Caco-2 (cell line): Measurements from ENCODE around the gene SOX30. TPM values are rescaled to one million over a fixed set of nuclear protein-coding genes. Genes with fewer than 3 reads are reported as not detected.

Experiments
- BruUV-seq: library from RNA; stranded (reverse); fragments of 400-500 nt; replicated peaks from 2 replicates; lab custom pipeline; 2021; lab: Mats Ljungman, UMichigan
- CTCF ChIA-PET: fragments of 300-600 bp; sonication (Branson Sonifier 250); formaldehyde crosslinking; loops from one replicate; lab custom pipeline; 2022; ENCODE audit warnings: antibody characterized with exemption; lab: Charles Lee
- POLR2A ChIA-PET: fragments of 300-600 bp; sonication (Branson Sonifier 250); formaldehyde crosslinking; loops from one replicate; lab custom pipeline; 2022; ENCODE audit warnings: antibody characterized with exemption; lab: Charles Lee
- DNase-seq, 2 experiments: peaks; one replicate each; pipeline versions ENCODE4 v3.0.0 to v3.0.0-alpha.2; 2020 to 2022
- H3K27me3 ChIP-seq: replicated peaks from 2 replicates; pipeline ENCODE4 v1.6.0; 2011; ENCODE audit warnings: low read length; ENCODE audit not compliant: control insufficient read depth, insufficient read depth
- H3K36me3 ChIP-seq: 2 replicates; pipeline ENCODE4 v1.5.1; 2011; ENCODE audit warnings: low read length; ENCODE audit not compliant: control insufficient read depth, insufficient read depth
- H3K4me1 ChIP-seq: fragments of 250-450 bp; sonication (Bioruptor Pico); 2 replicates; pipeline ENCODE4 v1.5.1; 2020; ENCODE audit warnings: mild to moderate bottlenecking
- H3K4me3 ChIP-seq: 2 replicates; pipeline ENCODE4 v1.5.1; 2011; ENCODE audit warnings: low read depth, mild to moderate bottlenecking, control low read depth, low read length
- H3K9me3 ChIP-seq: fragments of 250-450 bp; sonication (Bioruptor Pico); 2 replicates; pipeline ENCODE4 v1.5.1; 2020; ENCODE audit warnings: mild to moderate bottlenecking, moderate library complexity
- H3K27ac Mint-ChIP-seq: one replicate; pipeline ENCODE4 v1.8.0; 2022; ENCODE audit warnings: mixed read lengths; ENCODE audit not compliant: unreplicated experiment
- H3K27me3 Mint-ChIP-seq: one replicate; pipeline ENCODE4 v1.8.0; 2022; ENCODE audit warnings: mixed read lengths; ENCODE audit not compliant: insufficient read depth, unreplicated experiment
- H3K36me3 Mint-ChIP-seq: one replicate; pipeline ENCODE4 v1.8.0; 2022; ENCODE audit warnings: mild to moderate bottlenecking, mixed read lengths; ENCODE audit not compliant: insufficient read depth, unreplicated experiment
- H3K4me1 Mint-ChIP-seq: one replicate; pipeline ENCODE4 v1.8.0; 2022; ENCODE audit warnings: low read depth, mixed read lengths; ENCODE audit not compliant: unreplicated experiment
- H3K4me3 Mint-ChIP-seq: one replicate; pipeline ENCODE4 v1.8.0; 2022; ENCODE audit warnings: mild to moderate bottlenecking, moderate library complexity, mixed read lengths; ENCODE audit not compliant: unreplicated experiment
- H3K9me3 Mint-ChIP-seq: one replicate; pipeline ENCODE4 v1.8.0; 2022; ENCODE audit warnings: mixed read lengths; ENCODE audit not compliant: unreplicated experiment
- intact Hi-C: fragments of 100-400 bp; cut with micrococcal nuclease; formaldehyde crosslinking; loops from one replicate; pipeline ENCODE4 v1.10.0; 2022; ENCODE audit not compliant: unreplicated experiment
- total RNA-seq: library from RNA; stranded (reverse); gene quantifications from 2 replicates; pipeline ENCODE4 v1.2.3, GENCODE V29; 2022
- TF ChIP-seq, protein P1 (sequence below), 2 experiments: fragments of 200-600 bp in 1 of 2; IDR thresholded peaks; 1 replicate in 1 of 2; 2 replicates in 1 of 2; pipeline versions ENCODE4 v1.5.1 to v1.8.0; 2011 to 2022; ENCODE audit warnings: antibody characterized with exemption in 1 of 2, control low read depth in 1 of 2, inconsistent platforms in 1 of 2, low read depth in 1 of 2, low read length in 1 of 2, mild to moderate bottlenecking in 1 of 2, moderate library complexity in 1 of 2; ENCODE audit not compliant: insufficient read depth in 1 of 2, severe bottlenecking in 1 of 2, unreplicated experiment in 1 of 2

The SOX30 gene
- total RNA-seq, 1 experiment from 2014 or later, result 2.9 TPM

DNA sequence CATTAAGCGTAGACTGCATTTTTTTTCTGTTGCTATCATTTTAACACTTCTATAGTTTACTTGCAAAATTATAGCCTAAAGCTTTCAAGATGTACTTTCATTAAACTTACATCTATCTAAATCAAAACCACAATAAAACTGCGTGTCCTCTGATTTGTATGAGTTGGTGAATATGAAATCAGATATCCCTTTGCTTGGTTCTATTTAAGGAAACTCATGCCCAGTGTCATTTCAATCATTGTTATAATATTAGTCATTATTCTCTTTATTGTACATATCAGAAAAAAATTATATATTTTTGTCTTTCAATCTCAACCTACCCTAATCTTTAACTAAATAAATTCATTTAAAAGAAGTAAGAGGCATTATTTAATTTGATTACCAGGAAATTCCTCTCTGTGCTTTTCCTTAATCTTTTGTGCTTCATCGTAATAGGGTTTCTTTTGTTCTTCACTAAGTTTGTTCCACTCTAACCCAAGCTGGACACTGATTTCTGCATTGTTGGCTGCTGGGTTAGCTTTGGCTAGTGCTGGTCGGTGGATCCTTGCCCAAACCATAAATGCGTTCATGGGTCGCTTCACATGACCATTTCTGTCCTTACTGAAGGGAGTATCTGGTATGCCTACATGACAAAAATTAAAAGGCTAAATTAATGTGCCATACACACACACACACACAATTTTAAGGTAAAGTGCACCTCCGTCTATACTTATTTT lies 3.8 kb downstream of the SOX30 start:
- Mint-ChIP-seq H3K27me3 (no peaks in the 10 kb centered on the region), H3K4me3 (no peak overlapping the region), H3K36me3 (peaks cover 13% of the 10 kb centered on the region), H3K4me1 (peaks cover 6% of the 10 kb centered on the region), H3K9me3 (peaks cover 5% of the 10 kb centered on the region), H3K27ac (no peak overlapping the region)
- ChIA-PET CTCF (no interaction called here), POLR2A (no interaction called here)
- H3K4me1 ChIP-seq, result peaks cover 7% of the 10 kb centered on the region
- H3K36me3 ChIP-seq, result no peaks in the 10 kb centered on the region
- no TSS peak for BruUV-seq
- H3K27me3 ChIP-seq, result no peaks in the 10 kb centered on the region
- no peaks in the 10 kb centered on the region for H3K9me3 ChIP-seq
- intact Hi-C loops, result no loop called here
- H3K4me3 ChIP-seq, result no peak overlapping the region
- DNase-seq, result no peak
- TF ChIP-seq, protein P1, sequence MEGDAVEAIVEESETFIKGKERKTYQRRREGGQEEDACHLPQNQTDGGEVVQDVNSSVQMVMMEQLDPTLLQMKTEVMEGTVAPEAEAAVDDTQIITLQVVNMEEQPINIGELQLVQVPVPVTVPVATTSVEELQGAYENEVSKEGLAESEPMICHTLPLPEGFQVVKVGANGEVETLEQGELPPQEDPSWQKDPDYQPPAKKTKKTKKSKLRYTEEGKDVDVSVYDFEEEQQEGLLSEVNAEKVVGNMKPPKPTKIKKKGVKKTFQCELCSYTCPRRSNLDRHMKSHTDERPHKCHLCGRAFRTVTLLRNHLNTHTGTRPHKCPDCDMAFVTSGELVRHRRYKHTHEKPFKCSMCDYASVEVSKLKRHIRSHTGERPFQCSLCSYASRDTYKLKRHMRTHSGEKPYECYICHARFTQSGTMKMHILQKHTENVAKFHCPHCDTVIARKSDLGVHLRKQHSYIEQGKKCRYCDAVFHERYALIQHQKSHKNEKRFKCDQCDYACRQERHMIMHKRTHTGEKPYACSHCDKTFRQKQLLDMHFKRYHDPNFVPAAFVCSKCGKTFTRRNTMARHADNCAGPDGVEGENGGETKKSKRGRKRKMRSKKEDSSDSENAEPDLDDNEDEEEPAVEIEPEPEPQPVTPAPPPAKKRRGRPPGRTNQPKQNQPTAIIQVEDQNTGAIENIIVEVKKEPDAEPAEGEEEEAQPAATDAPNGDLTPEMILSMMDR (IDR thresholded peaks at IDR 0.05; ENCODE audit: insufficient read depth in 1 of 2, low read depth in 1 of 2, low read length in 1 of 2, severe bottlenecking in 1 of 2, unreplicated experiment in 1 of 2), result no peak

- H3K27me3 ChIP-seq, result no peaks in the 10 kb centered on the region
- DNase-seq, result no peak
- Mint-ChIP-seq H3K4me3 (no peak overlapping the region), H3K27ac (no peak overlapping the region), H3K27me3 (no peaks in the 10 kb centered on the region), H3K36me3 (no peaks in the 10 kb centered on the region), H3K4me1 (peaks cover 12% of the 10 kb centered on the region), H3K9me3 (no peaks in the 10 kb centered on the region)
- H3K4me1 ChIP-seq, result no peaks in the 10 kb centered on the region
- no TSS peak for BruUV-seq
- ChIA-PET CTCF (interaction anchor here (0.6 kb wide), 1 partner anchor 77 kb away, joined by 3 read pairs; no protein-coding TSS in a partner anchor), POLR2A (no interaction called here)
- no peaks in the 10 kb centered on the region for H3K9me3 ChIP-seq
- no peaks in the 10 kb centered on the region for H3K36me3 ChIP-seq
- no peak overlapping the region for H3K4me3 ChIP-seq
- intact Hi-C loops, result no loop called here
- TF ChIP-seq, protein P1 (IDR thresholded peaks at IDR 0.05; ENCODE audit: insufficient read depth in 1 of 2, low read depth in 1 of 2, low read length in 1 of 2, severe bottlenecking in 1 of 2, unreplicated experiment in 1 of 2), result no peak
Observed at GRCh38 chr5:157640406-157641066, 11.7 kb downstream of the SOX30 start.

DNA sequence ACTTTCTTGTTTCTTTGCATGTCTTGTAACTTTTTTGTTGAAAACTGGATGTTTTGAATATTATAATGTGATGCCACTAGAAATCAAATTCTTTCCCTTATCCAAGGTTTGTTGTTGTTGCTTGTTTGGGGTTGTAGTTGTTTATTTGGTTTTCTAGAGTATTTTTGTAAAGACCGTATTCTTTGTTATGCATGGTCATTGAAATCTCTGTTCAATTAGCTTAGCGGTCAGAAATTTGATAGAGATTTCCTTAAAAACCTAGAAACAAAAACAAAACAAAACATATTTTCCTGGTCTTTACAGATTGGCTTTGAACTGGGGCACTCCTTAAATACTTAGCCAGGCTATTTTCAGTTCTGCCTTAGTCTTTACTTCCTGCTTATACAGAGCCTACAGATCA lies 21.9 kb downstream of the SOX30 start:
- H3K27me3 ChIP-seq, result no peaks in the 10 kb centered on the region
- no peaks in the 10 kb centered on the region; the same call in 1 of the 2 replicates for H3K36me3 ChIP-seq
- no peaks in the 10 kb centered on the region for H3K9me3 Mint-ChIP-seq
- H3K36me3 Mint-ChIP-seq, result no peaks in the 10 kb centered on the region
- H3K4me3 Mint-ChIP-seq, result no peak overlapping the region
- H3K27ac Mint-ChIP-seq, result no peak overlapping the region
- H3K4me3 ChIP-seq, result no peak overlapping the region
- peaks cover 14% of the 10 kb centered on the region for H3K4me1 Mint-ChIP-seq
- no peaks in the 10 kb centered on the region for H3K9me3 ChIP-seq
- CTCF ChIA-PET, result no interaction called here
- BruUV-seq, result no TSS peak
- no peaks in the 10 kb centered on the region for H3K27me3 Mint-ChIP-seq
- intact Hi-C loops, result no loop called here
- POLR2A ChIA-PET, result no interaction called here
- H3K4me1 ChIP-seq, result peaks cover 9% of the 10 kb centered on the region; the same call in 1 of the 2 replicates
- TF ChIP-seq, protein P1 (IDR thresholded peaks at IDR 0.05; ENCODE audit: insufficient read depth in 1 of 2, low read depth in 1 of 2, low read length in 1 of 2, severe bottlenecking in 1 of 2, unreplicated experiment in 1 of 2), result no peak
- DNase-seq, result no peak
